HEK293 (cell line): Measurements from ENCODE around the gene BIN1.

Source experiments
- CTCF ChIA-PET: fragments of 350-600 bp; formaldehyde crosslinking; extraction: SDS; loops from one replicate; lab custom pipeline; 2021; ENCODE audit warnings: antibody characterized with exemption; lab: Yijun Ruan, JAX
- POLR2A ChIA-PET: fragments of 300-600 bp; formaldehyde crosslinking; extraction: SDS; loops from one replicate; lab custom pipeline; 2020; ENCODE audit warnings: antibody characterized with exemption, inconsistent platforms; lab: Yijun Ruan, JAX
- H3K27ac ChIP-seq: fragments of 200-500 bp; sonication (Bioruptor generic); 2 replicates; pipeline ENCODE4 v1.5.1; 2014; ENCODE audit warnings: low read depth, low read length, control low read depth, inconsistent platforms; ENCODE audit errors: extremely low read depth
- H3K36me3 ChIP-seq, 2 experiments: fragments of 200-500 bp in 1 of 2; sonication (Bioruptor generic) in 1 of 2; 1 replicate in 1 of 2; 2 replicates in 1 of 2; pipeline ENCODE4 v1.5.1; 2014 to 2017; ENCODE audit warnings: inconsistent platforms in 2 of 2, low read length in 2 of 2; ENCODE audit not compliant: control insufficient read depth in 2 of 2, insufficient read depth in 1 of 2
- H3K4me1 ChIP-seq: fragments of 200-500 bp; sonication (Bioruptor generic); 2 replicates; pipeline ENCODE4 v1.5.1; 2014; ENCODE audit warnings: mild to moderate bottlenecking, low read length, inconsistent platforms; ENCODE audit not compliant: control insufficient read depth, insufficient read depth
- H3K4me3 ChIP-seq: 2 replicates; pipeline ENCODE4 v1.5.1; 2011; ENCODE audit warnings: low read depth, mild to moderate bottlenecking, control low read depth, low read length, moderate library complexity
- H3K9me3 ChIP-seq: fragments of 200-500 bp; sonication (Bioruptor generic); 2 replicates; pipeline ENCODE4 v1.5.1; 2014; ENCODE audit warnings: low read depth, low read length, inconsistent platforms; ENCODE audit not compliant: control insufficient read depth, insufficient read depth
- ATF2 ChIP-seq: fragments of 450-650 bp; formaldehyde crosslinking; IDR thresholded peaks from 2 replicates; pipeline ENCODE4 v1.5.1; 2016; ENCODE audit warnings: missing biosample characterization, missing genetic modification characterization, low read depth
- ELK4 ChIP-seq: IDR thresholded peaks from 2 replicates; pipeline ENCODE4 v1.6.1; 2011; ENCODE audit warnings: mild to moderate bottlenecking, low read depth, low read length, borderline replicate concordance
- HOXC10 ChIP-seq: sonication (generic); formaldehyde crosslinking; IDR thresholded peaks from 2 replicates; pipeline ENCODE4 v1.8.1; 2023; ENCODE audit warnings: mild to moderate bottlenecking, missing genetic modification reagents
- KLF17 ChIP-seq: fragments of 450-650 bp; formaldehyde crosslinking; IDR thresholded peaks from 2 replicates; pipeline ENCODE4 v1.5.1; 2016; ENCODE audit warnings: missing biosample characterization, missing genetic modification characterization
- KLF9 ChIP-seq: fragments of 450-650 bp; formaldehyde crosslinking; IDR thresholded peaks from 2 replicates; pipeline ENCODE4 v1.5.1; 2016; ENCODE audit warnings: missing biosample characterization, missing genetic modification characterization, low read depth
- MYNN ChIP-seq: fragments of 450-650 bp; formaldehyde crosslinking; IDR thresholded peaks from 2 replicates; pipeline ENCODE4 v1.5.1; 2016; ENCODE audit warnings: missing biosample characterization, missing genetic modification characterization, borderline replicate concordance
- TSHZ1 ChIP-seq: fragments of 450-650 bp; formaldehyde crosslinking; IDR thresholded peaks from 2 replicates; pipeline ENCODE4 v1.5.1; 2016; ENCODE audit warnings: missing biosample characterization, missing genetic modification characterization, borderline replicate concordance
- ZNF146 ChIP-seq: fragments of 450-650 bp; formaldehyde crosslinking; IDR thresholded peaks from 2 replicates; pipeline ENCODE4 v1.5.1; 2016; ENCODE audit warnings: missing biosample characterization, missing genetic modification characterization
- ZNF169 ChIP-seq: fragments of 450-650 bp; formaldehyde crosslinking; IDR thresholded peaks from 2 replicates; pipeline ENCODE4 v1.5.1; 2016; ENCODE audit warnings: missing biosample characterization, missing genetic modification characterization
- ZNF174 ChIP-seq: fragments of 450-650 bp; formaldehyde crosslinking; IDR thresholded peaks from 2 replicates; pipeline ENCODE4 v1.5.0; 2017; ENCODE audit warnings: missing biosample characterization, mild to moderate bottlenecking, missing genetic modification characterization
- ZNF18 ChIP-seq: fragments of 450-650 bp; formaldehyde crosslinking; IDR thresholded peaks from 2 replicates; pipeline ENCODE4 v1.5.1; 2016; ENCODE audit warnings: missing biosample characterization, missing genetic modification characterization
- ZNF311 ChIP-seq: fragments of 450-650 bp; formaldehyde crosslinking; IDR thresholded peaks from 2 replicates; pipeline ENCODE4 v1.5.1; 2017; ENCODE audit warnings: missing biosample characterization, missing genetic modification characterization, borderline replicate concordance
- ZNF37A ChIP-seq: fragments of 450-650 bp; IDR thresholded peaks from 2 replicates; pipeline ENCODE4 v1.5.1; 2018; ENCODE audit warnings: missing biosample characterization, missing genetic modification characterization
- ZNF473 ChIP-seq: fragments of 450-650 bp; formaldehyde crosslinking; IDR thresholded peaks from 2 replicates; pipeline ENCODE4 v1.5.1; 2017; ENCODE audit warnings: missing biosample characterization, missing genetic modification characterization
- ZNF555 ChIP-seq: fragments of 450-650 bp; formaldehyde crosslinking; conservative IDR thresholded peaks from 2 replicates; pipeline ENCODE4 v1.5.1; 2017; ENCODE audit warnings: missing biosample characterization, mild to moderate bottlenecking, missing genetic modification characterization, inconsistent platforms
- ZNF571 ChIP-seq: fragments of 450-650 bp; formaldehyde crosslinking; IDR thresholded peaks from 2 replicates; pipeline ENCODE4 v1.5.0; 2017; ENCODE audit warnings: missing biosample characterization, missing genetic modification characterization
- ZNF639 ChIP-seq: fragments of 450-650 bp; formaldehyde crosslinking; IDR thresholded peaks from 2 replicates; pipeline ENCODE4 v1.5.1; 2016; ENCODE audit warnings: missing biosample characterization, missing genetic modification characterization
- ZNF664 ChIP-seq: fragments of 450-650 bp; formaldehyde crosslinking; IDR thresholded peaks from 2 replicates; pipeline ENCODE4 v1.5.1; 2016; ENCODE audit warnings: missing biosample characterization, missing genetic modification characterization
- ZNF704 ChIP-seq: fragments of 450-650 bp; formaldehyde crosslinking; IDR thresholded peaks from 2 replicates; pipeline ENCODE4 v1.5.1; 2016; ENCODE audit warnings: missing biosample characterization, missing genetic modification characterization
- ZNF777 ChIP-seq: fragments of 450-650 bp; formaldehyde crosslinking; IDR thresholded peaks from 2 replicates; pipeline ENCODE4 v1.5.1; 2017; ENCODE audit warnings: missing biosample characterization, missing genetic modification characterization, borderline replicate concordance

The BIN1 gene

GRCh38 chr2:127037476-127037875, 69.5 kb downstream of the BIN1 start (continued):
- TF ChIP-seq ZNF704 (tag by site-specific recombination) (no peak), KLF9 (tag by site-specific recombination) (no peak), ZNF311 (tag by site-specific recombination) (no peak), ZNF473 (tag by site-specific recombination) (no peak), ZNF555 (no peak), ZNF664 (no peak), ATF2 (tag by site-specific recombination) (no peak)

GRCh38 chr2:127034883-127035611, 71.9 kb downstream of the BIN1 start:
- TF ChIP-seq ZNF174 = no peak
- no peak for TF ChIP-seq ZNF639 (tag by site-specific recombination)
- TF ChIP-seq ZNF571 (tag by site-specific recombination) = no peak
- POLR2A ChIA-PET = no interaction called here
- CTCF ChIA-PET = interaction anchor here (1.8 kb wide), 1 partner anchor 33 kb away, joined by 7 read pairs; no protein-coding TSS in a partner anchor

GRCh38 chr2:127034051-127034450, 72.9 kb downstream of the BIN1 start:
- POLR2A ChIA-PET = no interaction called here
- no peaks in the 10 kb centered on the region for H3K4me1 ChIP-seq

More at GRCh38 chr2:127034883-127035611, 71.9 kb downstream of the BIN1 start:
- H3K9me3 ChIP-seq = no peaks in the 10 kb centered on the region
- H3K36me3 ChIP-seq = no peaks in the 10 kb centered on the region
- H3K27ac ChIP-seq = no peak overlapping the region
- no peaks in the 10 kb centered on the region for H3K4me1 ChIP-seq
- H3K4me3 ChIP-seq = no peak overlapping the region

More at GRCh38 chr2:127034051-127034450, 72.9 kb downstream of the BIN1 start:
- TF ChIP-seq ZNF169 (no peak), ELK4 (no peak), ZNF146 (tag by site-specific recombination) (no peak), KLF17 (tag by site-specific recombination) (no peak), TSHZ1 (tag by site-specific recombination) (no peak), ZNF18 (tag by site-specific recombination) (no peak), MYNN (tag by site-specific recombination) (no peak), ZNF37A (tag by site-specific recombination) (no peak), HOXC10 (no peak), ZNF777 (no peak)
- Histone ChIP-seq H3K27ac (no peak overlapping the region), H3K4me3 (no peak overlapping the region), H3K36me3 (no peaks in the 10 kb centered on the region), H3K9me3 (no peaks in the 10 kb centered on the region)
- CTCF ChIA-PET = interaction anchor here (0.6 kb wide), 1 partner anchor 773 kb away, joined by 3 read pairs; no protein-coding TSS in a partner anchor
